Spleen (tissue), 11 donors: Measurements from ENCODE around the gene RSF1. TPM values are rescaled to one million over a fixed set of nuclear protein-coding genes. Genes with fewer than 3 reads are reported as not detected.

ENCODE experiments used
- DNase-seq: peaks from one replicate; pipeline ENCODE4 v3.0.0-alpha.2; 2020
- H3K27ac ChIP-seq, 8 donors: fragments of 200-600 bp; sonication (generic) in 7 of 8; 1 replicate in 4 of 8; 2 replicates in 4 of 8; pipeline versions ENCODE4 v1.5.0 to v1.8.0; 2016 to 2021; ENCODE audit warnings: inconsistent platforms in 4 of 8, mild to moderate bottlenecking in 4 of 8, moderate library complexity in 1 of 8
- H3K27me3 ChIP-seq, 7 donors: fragments of 200-600 bp; sonication (generic) in 6 of 7; replicated peaks in 1 of 7; 1 replicate in 4 of 7; 2 replicates in 3 of 7; pipeline versions ENCODE4 v1.5.0 to v1.8.0; 2016 to 2021; ENCODE audit warnings: inconsistent platforms in 3 of 7, mild to moderate bottlenecking in 1 of 7
- H3K36me3 ChIP-seq, 6 donors: fragments of 200-600 bp; sonication (generic) in 5 of 6; 1 replicate in 4 of 6; 2 replicates in 2 of 6; pipeline versions ENCODE4 v1.5.0 to v1.8.0; 2016 to 2021; ENCODE audit warnings: inconsistent platforms in 2 of 6
- H3K4me1 ChIP-seq, 6 donors: fragments of 200-600 bp; sonication (generic) in 5 of 6; 1 replicate in 3 of 6; 2 replicates in 3 of 6; pipeline versions ENCODE4 v1.5.0 to v1.8.0; 2016 to 2021; ENCODE audit warnings: inconsistent platforms in 3 of 6
- H3K4me3 ChIP-seq, 8 donors: fragments of 200-600 bp; sonication (generic) in 7 of 8; 1 replicate in 4 of 8; 2 replicates in 4 of 8; pipeline versions ENCODE4 v1.5.0 to v1.8.0; 2016 to 2021; ENCODE audit warnings: inconsistent platforms in 4 of 8, mild to moderate bottlenecking in 4 of 8, moderate library complexity in 2 of 8
- H3K9me3 ChIP-seq, 8 donors: fragments of 200-600 bp; sonication (generic) in 7 of 8; 1 replicate in 4 of 8; 2 replicates in 4 of 8; pipeline versions ENCODE4 v1.5.0 to v1.8.0; 2016 to 2021; ENCODE audit warnings: inconsistent platforms in 4 of 8
- CTCF ChIP-seq, 11 experiments: fragments of 200-600 bp in 7 of 11; fragments of 450-650 bp in 4 of 11; sonication (generic) in 4 of 11; IDR thresholded peaks in 8 of 11; conservative IDR thresholded peaks in 3 of 11; 1 replicate in 7 of 11; 2 replicates in 4 of 11; pipeline versions ENCODE4 v1.4.0 to v1.8.0; 2016 to 2021; ENCODE audit warnings: antibody characterized with exemption in 11 of 11, inconsistent platforms in 4 of 11, mild to moderate bottlenecking in 1 of 11
- POLR2A ChIP-seq, 3 donors: fragments of 450-650 bp; IDR thresholded peaks; one replicate each; pipeline ENCODE4 v1.5.1; 2017; ENCODE audit warnings: antibody characterized with exemption in 3 of 3, mild to moderate bottlenecking in 1 of 3
- POLR2AphosphoS5 ChIP-seq, 3 donors: sonication (generic); formaldehyde crosslinking; IDR thresholded peaks; one replicate each; pipeline ENCODE4 v1.5.1; 2017; ENCODE audit warnings: antibody characterized with exemption in 3 of 3
- WGBS, 5 donors: extraction: QIAGEN DNeasy Blood & Tissue Kit in 3 of 5; methylation state at CpG; one replicate each; pipeline versions ENCODE4 v1.1.5 to v1.1.7; 2013 to 2018; 5-methylcytosine and 5-hydroxymethylcytosine counted together
- intact Hi-C: fragments of 100-400 bp; cut with DNase I; formaldehyde crosslinking; loops from one replicate; pipeline ENCODE4 v1.15.0; 2023; ENCODE audit warnings: low total_unique reads
- polyA plus RNA-seq, 3 donors: library from polyadenylated mRNA; stranded (reverse); fragments of 200-250 nt; gene quantifications; one replicate each; pipeline ENCODE4 v1.2.1, GENCODE V29; 2013
- total RNA-seq, 7 donors: library from RNA; depleted of rRNA in 3 of 7; stranded (reverse); fragments of >200 nt in 3 of 7; fragmentation: NEBNext Ultra II Directional in 4 of 7; extraction: Animal tissue kit (Norgen Biotek cat#: 25700) in 4 of 7; gene quantifications; one replicate each; pipeline versions ENCODE4 v1.1.0 to v1.2.1, GENCODE V29; 2016 to 2021
- donor health status: healthy with polysubstance abuse.
- donor health status: DM: no; HTN: no; CAD: no; lungs with moderate emphysema.
- donor health status: DM: no; HTN: no; CAD: no.
- donor health status: Bipolar disorder and iron deficiency.
- donor health status: healthy.
- donor health status: DM: no; HTN: no; CAD: no.
- donor health status: DM: yes; HTN: yes; CAD: no.

RSF1 gene
- total and polyA plus RNA-seq, 10 donors, result 6.1 to 82.1 (median 65.0) TPM

DNA sequence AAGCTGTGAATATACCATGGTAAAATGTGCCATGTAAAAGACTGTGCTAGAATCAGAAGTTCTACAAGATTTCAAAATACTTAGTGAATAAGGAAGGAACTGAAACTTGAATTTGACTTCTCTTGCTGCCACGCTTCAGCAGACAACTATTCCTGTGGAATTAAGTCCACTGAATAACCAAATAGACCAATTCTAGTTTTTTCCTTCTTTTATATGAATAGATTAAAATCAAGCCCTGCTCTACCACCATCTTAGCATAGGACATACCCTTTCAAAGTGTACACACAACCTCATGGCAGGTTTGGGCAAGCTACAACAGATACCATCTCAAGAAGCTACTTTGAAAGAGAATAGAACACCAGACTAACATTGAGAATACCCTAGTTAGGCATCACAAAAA is 159.6 kb downstream of the RSF1 start:
- H3K9me3 ChIP-seq, result no peaks in the 10 kb centered on the region
- intact Hi-C loops, result no loop called here
- H3K27ac ChIP-seq, result peak overlapping the region in 4 of 8 donors; percentile 20 to 41 (median 24)
- DNase-seq, result no peak
- peaks cover 0 to 31% (median 13%) of the 10 kb centered on the region in 6 donors for H3K4me1 ChIP-seq
- peaks cover 0 to 21% (median 4%) of the 10 kb centered on the region in 6 donors for H3K36me3 ChIP-seq
- H3K4me3 ChIP-seq, result no peak overlapping the region
- TF ChIP-seq POLR2AphosphoS5 (IDR thresholded peaks at IDR 0.05) (no peak), CTCF (IDR thresholded peaks at IDR 0.05 in 8 of 11, conservative IDR thresholded peaks at IDR 0.05 in 3 of 11) (no peak), POLR2A (IDR thresholded peaks at IDR 0.05) (no peak)
- H3K27me3 ChIP-seq, result no peaks in the 10 kb centered on the region
- WGBS, 5 donors, result 35 to 74% (median 57%) methylated on average over 1 of the region's 1 CpG

GRCh38 chr11:77658213-77659013 is 162.1 kb downstream of the RSF1 start:
- H3K27ac ChIP-seq, result no peak overlapping the region
- no peaks in the 10 kb centered on the region for H3K9me3 ChIP-seq
- H3K36me3 ChIP-seq, result no peaks in the 10 kb centered on the region
- H3K4me1 ChIP-seq, result peaks cover 0 to 22% (median 11%) of the 10 kb centered on the region in 6 donors
- no peak overlapping the region for H3K4me3 ChIP-seq
- no peaks in the 10 kb centered on the region for H3K27me3 ChIP-seq
- whole genome bisulfite sequencing, 5 donors, result 78 to 92% (median 87%) methylated on average over 4 of the region's 4 CpGs
- no peak for TF ChIP-seq POLR2A (IDR thresholded peaks at IDR 0.05)
- no peak for TF ChIP-seq POLR2AphosphoS5 (IDR thresholded peaks at IDR 0.05)
- TF ChIP-seq CTCF (IDR thresholded peaks at IDR 0.05 in 8 of 11, conservative IDR thresholded peaks at IDR 0.05 in 3 of 11), result no peak
- DNase-seq, result no peak
- intact Hi-C loops, result no loop called here

- intact Hi-C loops, result no loop called here
- 87 to 93% (median 89%) methylated on average over 7 of the region's 7 CpGs for WGBS, 5 donors
- no peak for DNase-seq
- H3K9me3 ChIP-seq, result no peaks in the 10 kb centered on the region
- H3K4me3 ChIP-seq, result no peak overlapping the region
- H3K27me3 ChIP-seq, result no peaks in the 10 kb centered on the region
- TF ChIP-seq CTCF (IDR thresholded peaks at IDR 0.05 in 8 of 11, conservative IDR thresholded peaks at IDR 0.05 in 3 of 11), result no peak
- no peak for TF ChIP-seq POLR2AphosphoS5 (IDR thresholded peaks at IDR 0.05)
- TF ChIP-seq POLR2A (IDR thresholded peaks at IDR 0.05), result no peak
- peaks cover 0 to 18% (median 10%) of the 10 kb centered on the region in 6 donors for H3K4me1 ChIP-seq
- no peak overlapping the region for H3K27ac ChIP-seq
- no peaks in the 10 kb centered on the region for H3K36me3 ChIP-seq
These were observed 164.2 kb downstream of the RSF1 start for GRCh38 chr11:77656362-77656761.

GRCh38 chr11:77654770-77655434 is 165.6 kb downstream of the RSF1 start:
- intact Hi-C loops, result no loop called here

More at GRCh38 chr11:77654770-77655434, 165.6 kb downstream of the RSF1 start:
- Histone ChIP-seq H3K9me3 (no peaks in the 10 kb centered on the region), H3K27me3 (no peaks in the 10 kb centered on the region), H3K36me3 (no peaks in the 10 kb centered on the region), H3K4me1 (peaks cover 0 to 3% (median 0%) of the 10 kb centered on the region in 6 donors), H3K27ac (no peak overlapping the region), H3K4me3 (no peak overlapping the region)
- TF ChIP-seq CTCF (IDR thresholded peaks at IDR 0.05 in 8 of 11, conservative IDR thresholded peaks at IDR 0.05 in 3 of 11) (no peak), POLR2AphosphoS5 (IDR thresholded peaks at IDR 0.05) (no peak), POLR2A (IDR thresholded peaks at IDR 0.05) (no peak)
- WGBS, 5 donors, result 88 to 96% (median 89%) methylated on average over 4 of the region's 4 CpGs
- no peak for DNase-seq
